ENCODE measurements around the gene OSTC. TPM values are rescaled to one million over a fixed set of nuclear protein-coding genes. Genes with fewer than 3 reads are reported as not detected.

OSTC gene
- total and polyA plus RNA-seq, 9 of the 15 experiments (the other 6 are each of a cell fraction or from before 2014, with no cell fraction given): 112 to 966 (median 235) TPM

Small RNAs within 50 kb of the gene (small RNA-seq; reads per million reads assigned to genes)
- gene RNU6-431P: not detected

Other genes starting within 250 kb of the OSTC start
- gene RPL34, start 30.0 kb upstream of the OSTC start, total RNA-seq (2014; rRNA removed): 1,466 and 1,685 TPM in 2 replicates
- gene RPL34, start 30.0 kb upstream of the OSTC start, total RNA-seq (2014; rRNA removed; fragmentation: Illumina TruSeq; extraction: Trizol): 2,593 and 2,853 TPM in 2 replicates
- gene RPL34, start 30.0 kb upstream of the OSTC start, total RNA-seq (2015; rRNA removed; fragmentation: Illumina TruSeq; extraction: Trizol): 1,586 and 1,727 TPM in 2 replicates
- gene RPL34, start 30.0 kb upstream of the OSTC start, total RNA-seq (2021): 1,612 and 1,824 TPM in 2 replicates
- 4,502 and 5,422 TPM in 2 replicates for gene RPL34, start 30.0 kb upstream of the OSTC start, polyA plus RNA-seq (2011; rRNA removed)
- 1,973 and 2,119 TPM in 2 replicates for gene RPL34, start 30.0 kb upstream of the OSTC start, polyA plus RNA-seq (2014; fragmentation: Illumina TruSeq; extraction: Trizol)
- gene RPL34, start 30.0 kb upstream of the OSTC start, polyA plus RNA-seq (2014; fragmentation: Nextera tagmentation; extraction: Ambion mirVana): 1,000 to 10,000 TPM; 3,162 to 4,454 TPM
- gene RPL34, start 30.0 kb upstream of the OSTC start, polyA plus RNA-seq (2014; rRNA removed): 2,645 and 2,889 TPM in 2 replicates
- 0.14 TPM in 1 of 2 replicates, not detected in the other for gene ETNPPL, start 112.5 kb downstream of the OSTC start, total RNA-seq (2014; rRNA removed)
- gene ETNPPL, start 112.5 kb downstream of the OSTC start, total RNA-seq (2014; rRNA removed; fragmentation: Illumina TruSeq; extraction: Trizol): not detected in 2 replicates
- gene ETNPPL, start 112.5 kb downstream of the OSTC start, total RNA-seq (2015; rRNA removed; fragmentation: Illumina TruSeq; extraction: Trizol): not detected in 2 replicates
- gene ETNPPL, start 112.5 kb downstream of the OSTC start, total RNA-seq (2021): not detected in 2 replicates
- gene ETNPPL, start 112.5 kb downstream of the OSTC start, polyA plus RNA-seq (2011; rRNA removed): not detected in 2 replicates
- not detected in 2 replicates for gene ETNPPL, start 112.5 kb downstream of the OSTC start, polyA plus RNA-seq (2014; fragmentation: Illumina TruSeq; extraction: Trizol)
- gene ETNPPL, start 112.5 kb downstream of the OSTC start, polyA plus RNA-seq (2014; fragmentation: Nextera tagmentation; extraction: Ambion mirVana): under 1 TPM in 1 of 2 experiments, not detected in 1; 0.06 TPM
- not detected in 2 replicates for gene ETNPPL, start 112.5 kb downstream of the OSTC start, polyA plus RNA-seq (2014; rRNA removed)